Nephron progenitor cell (in vitro differentiated cells): ENCODE results near the gene SLC38A10.

Experiments
- DNase-seq: peaks from one replicate; pipeline ENCODE4 v3.0.0; 2021
- H3K27ac Mint-ChIP-seq: 2 replicates; pipeline ENCODE4 v1.8.0; 2021; ENCODE audit warnings: mild to moderate bottlenecking, moderate library complexity, mixed read lengths
- H3K27me3 Mint-ChIP-seq: 2 replicates; pipeline ENCODE4 v1.8.0; 2021; ENCODE audit warnings: mild to moderate bottlenecking, low read depth, mixed read lengths; ENCODE audit not compliant: poor library complexity
- H3K36me3 Mint-ChIP-seq: 2 replicates; pipeline ENCODE4 v1.8.0; 2021; ENCODE audit warnings: low read depth, mixed read lengths
- H3K4me1 Mint-ChIP-seq: 2 replicates; pipeline ENCODE4 v1.8.0; 2021; ENCODE audit warnings: mixed read lengths
- H3K4me3 Mint-ChIP-seq: 2 replicates; pipeline ENCODE4 v1.8.0; 2021; ENCODE audit warnings: mild to moderate bottlenecking, moderate library complexity, mixed read lengths
- H3K9me3 Mint-ChIP-seq: 2 replicates; pipeline ENCODE4 v1.8.0; 2021; ENCODE audit warnings: mild to moderate bottlenecking, moderate library complexity, mixed read lengths
- CTCF ChIP-seq: fragments of 200-600 bp; sonication (generic); IDR thresholded peaks from 2 replicates; pipeline ENCODE4 v1.5.0; 2021; ENCODE audit warnings: antibody characterized with exemption

SLC38A10 gene

GRCh38 chr17:81295031-81295675, at the start of gene SLC38A10:
Gene SLC38A10 (minus strand): TSS chr17:81295307. CDS start chr17:81294921, 386 bp downstream.
- Mint-ChIP-seq H3K27ac (no peak within 1 kb of the TSS), H3K36me3 (peaks cover under 1% of the 10 kb centered on the region), H3K4me1 (peaks cover 33% of the 10 kb centered on the region), H3K4me3 (peak within 1 kb of the TSS; percentile 87), H3K9me3 (no peaks in the 10 kb centered on the region), H3K27me3 (peaks cover 15% of the 10 kb centered on the region)
- DNase-seq, result peak; percentile 89
- TF ChIP-seq CTCF, result no peak

GRCh38 chr17:81342269-81343070, 47.4 kb upstream of the SLC38A10 start:
- peaks cover 2% of the 10 kb centered on the region for H3K27me3 Mint-ChIP-seq
- no peak for DNase-seq
- peak overlapping the region; percentile 100 for H3K27ac Mint-ChIP-seq
- no peaks in the 10 kb centered on the region for H3K9me3 Mint-ChIP-seq
- H3K4me1 Mint-ChIP-seq, result peaks cover 45% of the 10 kb centered on the region
- peaks cover 8% of the 10 kb centered on the region for H3K36me3 Mint-ChIP-seq
- peak overlapping the region; percentile 96 for H3K4me3 Mint-ChIP-seq
- TF ChIP-seq CTCF, result no peak

- Mint-ChIP-seq H3K36me3 (peaks cover 8% of the 10 kb centered on the region), H3K4me1 (peaks cover 43% of the 10 kb centered on the region), H3K27me3 (peaks cover 2% of the 10 kb centered on the region), H3K27ac (peak overlapping the region; percentile 98), H3K9me3 (no peaks in the 10 kb centered on the region), H3K4me3 (peak overlapping the region; percentile 96)
- no peak for TF ChIP-seq CTCF
- DNase-seq, result no peak
Measured at GRCh38 chr17:81341516-81342268, 46.6 kb upstream of the SLC38A10 start.

- H3K36me3 Mint-ChIP-seq, result peaks cover 8% of the 10 kb centered on the region
Measured at GRCh38 chr17:81340607-81341515, 45.8 kb upstream of the SLC38A10 start.

More at GRCh38 chr17:81340607-81341515, 45.8 kb upstream of the SLC38A10 start:
- H3K4me3 Mint-ChIP-seq, result peak overlapping the region; percentile 74
- H3K9me3 Mint-ChIP-seq, result no peaks in the 10 kb centered on the region
- H3K4me1 Mint-ChIP-seq, result peaks cover 43% of the 10 kb centered on the region
- peaks cover 2% of the 10 kb centered on the region for H3K27me3 Mint-ChIP-seq
- no peak for DNase-seq
- TF ChIP-seq CTCF, result no peak
- H3K27ac Mint-ChIP-seq, result peak overlapping the region; percentile 69
